ENCODE results near the gene INPP5E.

The INPP5E gene

DNA sequence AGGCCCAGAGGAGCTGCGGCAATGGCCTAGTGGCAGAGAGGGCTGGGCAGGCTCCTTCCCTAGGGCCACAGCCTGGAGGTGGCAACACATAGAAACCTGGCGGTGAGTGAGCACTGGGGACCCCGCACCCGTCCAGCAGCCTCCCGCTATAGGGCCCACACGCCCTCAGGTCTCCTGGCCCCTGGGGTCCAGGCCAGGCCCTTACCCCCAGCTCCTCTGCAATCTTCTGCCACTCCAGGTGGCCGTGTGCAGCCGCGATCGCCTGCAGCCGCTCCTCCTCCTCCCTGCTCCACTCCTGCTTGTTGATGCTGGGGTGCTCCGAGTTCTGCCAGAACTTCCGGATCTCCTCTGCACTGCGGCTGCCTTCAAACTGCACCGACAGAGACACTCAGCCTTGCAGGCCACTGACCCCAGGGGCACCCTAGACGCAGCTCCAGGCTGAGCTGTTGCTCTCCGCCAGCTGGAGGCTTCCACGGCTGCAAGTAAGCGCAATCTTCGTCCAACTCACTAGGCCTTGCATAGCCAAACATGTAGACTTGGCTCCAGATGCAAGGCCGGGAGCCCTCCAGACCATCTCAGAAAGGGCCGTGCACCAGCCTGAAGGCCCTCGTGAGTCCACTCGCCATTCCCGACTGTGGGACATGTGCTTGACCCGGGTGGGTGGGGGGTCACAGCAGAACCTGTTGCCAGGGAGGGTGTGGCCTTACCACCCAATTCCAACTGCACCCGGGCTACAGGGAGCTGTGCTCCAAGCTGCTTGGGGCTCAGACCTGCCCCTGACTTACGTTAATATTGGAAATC lies 47.7 kb downstream of the INPP5E start:
- Histone ChIP-seq H3K9me3 (ENCODE audit: insufficient read depth, low read depth, low read length) (no peaks in the 10 kb centered on the region), H3K79me2 (ENCODE audit: control insufficient read depth, insufficient read depth, low read length, poor library complexity) (no peaks in the 10 kb centered on the region), H3K23ac (ENCODE audit: low read length) (no peak overlapping the region), H2AFZ (ENCODE audit: insufficient read depth, low read length, poor library complexity) (no peak overlapping the region), H3K14ac (ENCODE audit: low read length) (no peak overlapping the region), H2AK5ac (ENCODE audit: low read length) (no peak overlapping the region), H4K91ac (ENCODE audit: low read depth, low read length) (no peak overlapping the region), H3K9ac (ENCODE audit: low read length) (no peak overlapping the region), H4K8ac (ENCODE audit: low read depth, low read length) (no peak overlapping the region), H3K18ac (ENCODE audit: low read length) (no peak overlapping the region), H3K36me3 (ENCODE audit: control insufficient read depth in 1 of 2, insufficient read depth in 2 of 2, low read length in 2 of 2) (peaks cover 80 to 86% of the 10 kb centered on the region in 2 experiments), H3K4me1 (ENCODE audit: control insufficient read depth in 1 of 2, insufficient read depth in 2 of 2, low read length in 2 of 2) (no peaks in the 10 kb centered on the region), H3K4me3 (ENCODE audit: low read depth, low read length) (no peak overlapping the region), H3K27me3 (ENCODE audit: insufficient read depth, low read length) (no peaks in the 10 kb centered on the region), H3K79me1 (ENCODE audit: low read length) (no peaks in the 10 kb centered on the region), H3K4me2 (ENCODE audit: low read length) (no peak overlapping the region), H2BK12ac (ENCODE audit: low read length) (no peak overlapping the region), H2BK5ac (ENCODE audit: low read depth, low read length, poor library complexity) (no peak overlapping the region), H2BK120ac (ENCODE audit: insufficient read depth, low read length, poor library complexity) (no peak overlapping the region), H4K12ac (ENCODE audit: low read depth, low read length) (no peak overlapping the region), H3K27ac (ENCODE audit: low read depth, low read length) (no peak overlapping the region), H3K4ac (ENCODE audit: low read depth, low read length) (no peak overlapping the region)
- no peak for DNase-seq
- WGBS (ENCODE audit: extremely low coverage, insufficient coverage, insufficient read length) = no CpG with 5 or more reads among the region's 28 CpGs

DNA sequence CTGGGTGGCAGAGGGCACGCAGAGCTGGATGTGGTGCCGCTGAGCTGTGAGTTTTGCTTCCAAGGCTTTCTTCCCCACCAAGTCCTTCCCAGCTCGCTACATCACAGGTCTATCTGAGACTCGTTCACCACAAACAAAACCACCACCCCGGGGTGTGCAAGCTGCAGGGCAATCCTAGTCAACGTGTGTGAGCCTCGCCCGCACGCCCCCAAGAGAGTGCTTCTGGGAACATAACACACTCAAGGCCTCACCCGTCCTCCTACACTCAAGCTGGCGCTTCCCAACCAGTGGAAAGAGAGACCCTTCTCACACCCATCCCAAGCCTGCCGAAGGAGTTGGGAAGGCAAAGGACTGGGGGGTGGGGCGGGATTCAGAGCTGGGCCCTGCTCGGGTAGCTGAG lies 50.2 kb downstream of the INPP5E start:
- H3K27ac ChIP-seq (ENCODE audit: low read depth, low read length) = no peak overlapping the region
- WGBS (ENCODE audit: extremely low coverage, insufficient coverage, insufficient read length) = no CpG with 5 or more reads among the region's 14 CpGs
- no peaks in the 10 kb centered on the region for H3K79me2 ChIP-seq (ENCODE audit: control insufficient read depth, insufficient read depth, low read length, poor library complexity)
- H2AFZ ChIP-seq (ENCODE audit: insufficient read depth, low read length, poor library complexity) = no peak overlapping the region
- no peak for DNase-seq
- no peak overlapping the region for H4K8ac ChIP-seq (ENCODE audit: low read depth, low read length)
- no peak overlapping the region for H2BK12ac ChIP-seq (ENCODE audit: low read length)
- H3K4ac ChIP-seq (ENCODE audit: low read depth, low read length) = no peak overlapping the region
- no peak overlapping the region for H2BK5ac ChIP-seq (ENCODE audit: low read depth, low read length, poor library complexity)
- no peaks in the 10 kb centered on the region for H3K9me3 ChIP-seq (ENCODE audit: insufficient read depth, low read depth, low read length)
- H3K4me1 ChIP-seq (ENCODE audit: control insufficient read depth in 1 of 2, insufficient read depth in 2 of 2, low read length in 2 of 2) = no peaks in the 10 kb centered on the region
- peaks cover 60 to 75% of the 10 kb centered on the region in 2 experiments for H3K36me3 ChIP-seq (ENCODE audit: control insufficient read depth in 1 of 2, insufficient read depth in 2 of 2, low read length in 2 of 2)
- no peak overlapping the region for H4K12ac ChIP-seq (ENCODE audit: low read depth, low read length)
- H3K9ac ChIP-seq (ENCODE audit: low read length) = no peak overlapping the region
- no peak overlapping the region for H3K4me3 ChIP-seq (ENCODE audit: low read depth, low read length)
- H3K23ac ChIP-seq (ENCODE audit: low read length) = no peak overlapping the region
- no peak overlapping the region for H2AK5ac ChIP-seq (ENCODE audit: low read length)
- no peak overlapping the region for H3K18ac ChIP-seq (ENCODE audit: low read length)
- no peaks in the 10 kb centered on the region for H3K27me3 ChIP-seq (ENCODE audit: insufficient read depth, low read length)
- H3K4me2 ChIP-seq (ENCODE audit: low read length) = no peak overlapping the region
- no peaks in the 10 kb centered on the region for H3K79me1 ChIP-seq (ENCODE audit: low read length)
- H2BK120ac ChIP-seq (ENCODE audit: insufficient read depth, low read length, poor library complexity) = no peak overlapping the region
- H4K91ac ChIP-seq (ENCODE audit: low read depth, low read length) = no peak overlapping the region
- H3K14ac ChIP-seq (ENCODE audit: low read length) = no peak overlapping the region

GRCh38 chr9:136387217-136387616 lies 52.4 kb downstream of the INPP5E start:
- no peak overlapping the region for H2BK5ac ChIP-seq (ENCODE audit: low read depth, low read length, poor library complexity)
- H3K27ac ChIP-seq (ENCODE audit: low read depth, low read length) = no peak overlapping the region
- H4K91ac ChIP-seq (ENCODE audit: low read depth, low read length) = no peak overlapping the region
- no peak overlapping the region for H2AK5ac ChIP-seq (ENCODE audit: low read length)
- H3K4me3 ChIP-seq (ENCODE audit: low read depth, low read length) = no peak overlapping the region
- no peak overlapping the region for H2BK12ac ChIP-seq (ENCODE audit: low read length)
- no peak overlapping the region for H3K18ac ChIP-seq (ENCODE audit: low read length)
- no peaks in the 10 kb centered on the region for H3K79me1 ChIP-seq (ENCODE audit: low read length)
- no peak overlapping the region for H2AFZ ChIP-seq (ENCODE audit: insufficient read depth, low read length, poor library complexity)
- no peaks in the 10 kb centered on the region for H3K27me3 ChIP-seq (ENCODE audit: insufficient read depth, low read length)
- no peaks in the 10 kb centered on the region for H3K4me1 ChIP-seq (ENCODE audit: control insufficient read depth in 1 of 2, insufficient read depth in 2 of 2, low read length in 2 of 2)
- no peak overlapping the region for H2BK120ac ChIP-seq (ENCODE audit: insufficient read depth, low read length, poor library complexity)
- H4K8ac ChIP-seq (ENCODE audit: low read depth, low read length) = no peak overlapping the region
- no peak overlapping the region for H3K4me2 ChIP-seq (ENCODE audit: low read length)
- peaks cover 60 to 76% of the 10 kb centered on the region in 2 experiments for H3K36me3 ChIP-seq (ENCODE audit: control insufficient read depth in 1 of 2, insufficient read depth in 2 of 2, low read length in 2 of 2)
- no peak overlapping the region for H4K12ac ChIP-seq (ENCODE audit: low read depth, low read length)
- WGBS (ENCODE audit: extremely low coverage, insufficient coverage, insufficient read length) = no CpG with 5 or more reads among the region's 19 CpGs
- no peak overlapping the region for H3K4ac ChIP-seq (ENCODE audit: low read depth, low read length)
- H3K23ac ChIP-seq (ENCODE audit: low read length) = no peak overlapping the region
- H3K14ac ChIP-seq (ENCODE audit: low read length) = no peak overlapping the region
- DNase-seq = no peak
- no peaks in the 10 kb centered on the region for H3K79me2 ChIP-seq (ENCODE audit: control insufficient read depth, insufficient read depth, low read length, poor library complexity)
- no peaks in the 10 kb centered on the region for H3K9me3 ChIP-seq (ENCODE audit: insufficient read depth, low read depth, low read length)
- H3K9ac ChIP-seq (ENCODE audit: low read length) = no peak overlapping the region

GRCh38 chr9:136386018-136386417 lies 53.6 kb downstream of the INPP5E start:
- no peak overlapping the region for H3K4me3 ChIP-seq (ENCODE audit: low read depth, low read length)
- H3K9ac ChIP-seq (ENCODE audit: low read length) = no peak overlapping the region
- H3K9me3 ChIP-seq (ENCODE audit: insufficient read depth, low read depth, low read length) = no peaks in the 10 kb centered on the region
- H3K27me3 ChIP-seq (ENCODE audit: insufficient read depth, low read length) = no peaks in the 10 kb centered on the region
- no CpG with 5 or more reads among the region's 13 CpGs for WGBS (ENCODE audit: extremely low coverage, insufficient coverage, insufficient read length)
- no peak overlapping the region for H3K27ac ChIP-seq (ENCODE audit: low read depth, low read length)
- H2BK5ac ChIP-seq (ENCODE audit: low read depth, low read length, poor library complexity) = no peak overlapping the region
- no peak overlapping the region for H4K12ac ChIP-seq (ENCODE audit: low read depth, low read length)
- H3K36me3 ChIP-seq (ENCODE audit: control insufficient read depth in 1 of 2, insufficient read depth in 2 of 2, low read length in 2 of 2) = peaks cover 64 to 79% of the 10 kb centered on the region in 2 experiments
- H2AFZ ChIP-seq (ENCODE audit: insufficient read depth, low read length, poor library complexity) = no peak overlapping the region
- no peak overlapping the region for H2AK5ac ChIP-seq (ENCODE audit: low read length)
- H3K23ac ChIP-seq (ENCODE audit: low read length) = no peak overlapping the region
- no peaks in the 10 kb centered on the region for H3K79me2 ChIP-seq (ENCODE audit: control insufficient read depth, insufficient read depth, low read length, poor library complexity)
- no peaks in the 10 kb centered on the region for H3K79me1 ChIP-seq (ENCODE audit: low read length)
- no peak overlapping the region for H3K4ac ChIP-seq (ENCODE audit: low read depth, low read length)
- no peak overlapping the region for H4K91ac ChIP-seq (ENCODE audit: low read depth, low read length)
- no peak overlapping the region for H3K18ac ChIP-seq (ENCODE audit: low read length)
- no peak overlapping the region for H2BK12ac ChIP-seq (ENCODE audit: low read length)
- DNase-seq = no peak
- H3K14ac ChIP-seq (ENCODE audit: low read length) = no peak overlapping the region
- H4K8ac ChIP-seq (ENCODE audit: low read depth, low read length) = no peak overlapping the region
- no peak overlapping the region for H2BK120ac ChIP-seq (ENCODE audit: insufficient read depth, low read length, poor library complexity)
- no peak overlapping the region for H3K4me2 ChIP-seq (ENCODE audit: low read length)
- no peaks in the 10 kb centered on the region for H3K4me1 ChIP-seq (ENCODE audit: control insufficient read depth in 1 of 2, insufficient read depth in 2 of 2, low read length in 2 of 2)
